ENCODE results near the gene IRF8.

Gene IRF8

DNA sequence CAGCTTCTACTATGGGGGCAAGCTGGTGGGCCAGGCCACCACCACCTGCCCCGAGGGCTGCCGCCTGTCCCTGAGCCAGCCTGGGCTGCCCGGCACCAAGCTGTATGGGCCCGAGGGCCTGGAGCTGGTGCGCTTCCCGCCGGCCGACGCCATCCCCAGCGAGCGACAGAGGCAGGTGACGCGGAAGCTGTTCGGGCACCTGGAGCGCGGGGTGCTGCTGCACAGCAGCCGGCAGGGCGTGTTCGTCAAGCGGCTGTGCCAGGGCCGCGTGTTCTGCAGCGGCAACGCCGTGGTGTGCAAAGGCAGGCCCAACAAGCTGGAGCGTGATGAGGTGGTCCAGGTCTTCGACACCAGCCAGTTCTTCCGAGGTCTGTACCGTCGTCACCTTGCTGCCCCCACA lies 19.5 kb downstream of the IRF8 start:
- Mint-ChIP-seq H3K4me3 (no peak overlapping the region), H3K27ac (no peak overlapping the region), H3K36me3 (peaks cover 6% of the 10 kb centered on the region), H3K4me1 (peaks cover 3% of the 10 kb centered on the region), H3K9me3 (no peaks in the 10 kb centered on the region), H3K27me3 (no peaks in the 10 kb centered on the region)
- CTCF ChIA-PET: no interaction called here
- DNase-seq: no peak

DNA sequence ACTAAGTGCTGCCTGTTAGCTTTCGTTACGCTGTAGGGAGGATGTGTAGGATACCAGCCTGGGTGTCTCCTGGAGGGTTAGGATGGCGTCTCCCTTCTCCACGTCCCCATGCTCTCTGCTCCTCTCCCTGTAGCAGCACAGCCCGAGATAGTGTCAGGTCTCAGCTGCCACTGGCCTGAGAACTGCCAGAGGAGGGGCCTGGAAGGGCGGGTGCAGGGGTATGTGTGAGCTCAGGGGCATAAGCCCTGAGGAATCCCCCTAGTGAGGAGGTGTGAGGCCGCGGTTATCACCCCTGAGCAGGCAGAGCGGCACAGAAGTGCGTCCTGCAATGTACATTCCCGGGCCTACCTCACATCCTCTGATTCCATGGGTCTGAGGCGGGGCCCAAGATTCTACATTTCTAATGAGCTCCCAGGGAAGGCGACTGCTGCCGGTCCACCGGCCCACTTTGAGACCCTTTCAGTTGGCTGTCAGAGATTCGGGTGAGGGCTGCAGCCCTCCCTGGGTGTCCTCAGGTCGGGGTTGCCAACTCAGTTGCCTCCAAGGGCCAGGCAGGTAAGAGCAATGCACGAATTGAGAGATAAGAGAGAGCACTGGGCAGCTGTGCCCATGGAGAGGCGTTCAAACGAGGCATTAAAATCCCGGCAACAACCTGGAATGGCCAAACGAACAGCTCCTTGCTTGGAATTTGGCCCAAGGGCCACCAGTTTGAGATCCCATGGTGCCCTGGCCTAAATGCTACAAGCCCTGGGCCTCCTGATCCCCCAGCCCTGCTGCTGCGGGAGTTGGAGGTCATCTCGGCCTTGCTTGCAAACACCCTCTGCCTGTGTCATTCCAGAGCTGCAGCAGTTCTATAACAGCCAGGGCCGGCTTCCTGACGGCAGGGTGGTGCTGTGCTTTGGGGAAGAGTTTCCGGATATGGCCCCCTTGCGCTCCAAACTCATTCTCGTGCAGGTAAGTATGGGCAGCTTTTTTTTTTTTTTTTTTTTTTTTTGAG lies 20.6 kb downstream of the IRF8 start:
- Mint-ChIP-seq H3K27ac (no peak overlapping the region), H3K36me3 (peaks cover 6% of the 10 kb centered on the region), H3K9me3 (no peaks in the 10 kb centered on the region), H3K4me3 (no peak overlapping the region), H3K4me1 (peaks cover 3% of the 10 kb centered on the region), H3K27me3 (no peaks in the 10 kb centered on the region)
- CTCF ChIA-PET: interaction anchor here (1.2 to 1.4 kb wide), 2 partner anchors 98 to 100 kb away, joined by 3 read pairs; no protein-coding TSS in a partner anchor
- DNase-seq: no peak

DNA sequence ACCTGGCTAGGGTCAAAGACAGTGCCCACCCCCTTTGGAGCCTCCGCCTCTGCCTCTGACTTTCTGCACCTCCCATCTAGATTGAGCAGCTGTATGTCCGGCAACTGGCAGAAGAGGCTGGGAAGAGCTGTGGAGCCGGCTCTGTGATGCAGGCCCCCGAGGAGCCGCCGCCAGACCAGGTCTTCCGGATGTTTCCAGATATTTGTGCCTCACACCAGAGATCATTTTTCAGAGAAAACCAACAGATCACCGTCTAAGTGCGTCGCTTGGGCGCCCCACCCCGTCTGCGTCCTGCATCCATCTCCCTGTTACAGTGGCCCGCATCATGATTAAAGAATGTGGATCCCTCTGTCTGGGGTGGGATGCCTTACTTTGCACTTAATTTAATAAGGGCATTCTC lies 22.1 kb downstream of the IRF8 start:
- Mint-ChIP-seq H3K36me3 (peaks cover 6% of the 10 kb centered on the region), H3K4me3 (no peak overlapping the region), H3K27me3 (peaks cover 3% of the 10 kb centered on the region), H3K9me3 (no peaks in the 10 kb centered on the region), H3K4me1 (peaks cover 3% of the 10 kb centered on the region), H3K27ac (no peak overlapping the region)
- CTCF ChIA-PET: no interaction called here
- no peak for DNase-seq

DNA sequence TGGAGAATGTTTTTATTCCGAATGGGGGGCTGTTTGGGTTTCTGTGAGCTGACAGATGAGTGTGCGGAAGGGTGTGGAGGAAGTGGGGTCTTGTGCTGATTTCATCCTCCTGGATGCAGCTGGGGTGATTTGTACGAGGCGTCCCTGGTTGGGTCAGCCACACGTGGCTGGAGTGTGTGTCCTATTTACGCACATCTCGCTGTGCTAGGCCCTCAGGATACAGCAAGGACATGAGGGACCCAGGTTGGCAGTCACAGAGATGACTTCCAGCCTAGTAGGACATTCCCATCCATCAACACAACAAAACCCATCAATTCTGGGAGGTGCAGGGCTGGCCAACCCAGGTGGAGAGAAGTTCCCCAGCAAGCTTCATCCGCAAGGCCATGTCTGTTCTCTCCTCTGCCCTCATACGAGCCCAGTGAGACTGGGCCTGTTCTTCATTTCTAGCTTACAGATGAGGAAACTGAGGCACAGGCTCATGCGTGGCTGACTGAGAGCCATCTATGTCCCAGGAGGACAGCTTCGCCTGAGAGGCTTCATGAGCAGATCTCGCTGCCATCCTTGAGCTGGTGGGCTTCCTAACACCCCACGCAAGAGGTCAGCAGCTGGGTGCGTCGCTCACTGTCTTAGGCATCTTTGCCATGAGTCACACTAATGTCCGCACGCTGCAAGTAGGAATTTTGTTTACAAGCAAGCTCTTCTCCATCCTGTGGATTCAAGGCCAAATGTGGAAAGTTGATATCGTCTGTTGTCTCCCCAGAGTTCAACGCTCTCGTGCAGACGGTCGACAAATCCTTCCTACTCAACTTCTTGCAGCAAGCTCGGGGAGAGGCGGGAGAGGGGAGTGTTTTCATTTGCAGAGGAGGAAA lies 24.4 kb downstream of the IRF8 start:
- Mint-ChIP-seq H3K9me3 (no peaks in the 10 kb centered on the region), H3K27me3 (peaks cover 11% of the 10 kb centered on the region), H3K4me3 (no peak overlapping the region), H3K27ac (no peak overlapping the region), H3K4me1 (peaks cover 6% of the 10 kb centered on the region), H3K36me3 (peaks cover 6% of the 10 kb centered on the region)
- CTCF ChIA-PET: no interaction called here
- DNase-seq: no peak

DNA sequence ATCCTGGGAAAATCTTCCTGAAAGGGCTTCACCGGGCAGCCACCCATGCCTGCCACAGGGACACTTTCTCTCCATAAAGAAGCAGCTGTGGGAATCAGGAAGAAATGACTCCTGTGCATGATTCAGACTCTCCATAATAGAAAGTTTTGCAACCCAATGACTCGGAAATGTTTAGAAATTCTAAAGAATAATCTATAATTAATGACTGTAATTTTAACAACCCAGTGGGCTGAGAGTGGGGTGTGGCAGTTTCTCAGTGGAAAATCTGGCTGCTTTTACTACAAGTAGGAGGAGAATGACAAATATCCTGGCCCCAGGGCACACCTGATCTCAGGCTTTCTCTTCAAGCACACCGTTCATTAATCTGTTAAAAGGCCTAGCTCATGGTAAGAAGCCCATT lies 25.7 kb downstream of the IRF8 start:
- DNase-seq: no peak
- no peaks in the 10 kb centered on the region for H3K9me3 Mint-ChIP-seq
- H3K4me3 Mint-ChIP-seq: no peak overlapping the region
- CTCF ChIA-PET: interaction anchor here (0.8 kb wide), 1 partner anchor 104 kb away, joined by 3 read pairs; no protein-coding TSS in a partner anchor
- H3K27ac Mint-ChIP-seq: no peak overlapping the region
- H3K27me3 Mint-ChIP-seq: peaks cover 20% of the 10 kb centered on the region
- H3K4me1 Mint-ChIP-seq: peaks cover 7% of the 10 kb centered on the region
- peaks cover 4% of the 10 kb centered on the region for H3K36me3 Mint-ChIP-seq

DNA sequence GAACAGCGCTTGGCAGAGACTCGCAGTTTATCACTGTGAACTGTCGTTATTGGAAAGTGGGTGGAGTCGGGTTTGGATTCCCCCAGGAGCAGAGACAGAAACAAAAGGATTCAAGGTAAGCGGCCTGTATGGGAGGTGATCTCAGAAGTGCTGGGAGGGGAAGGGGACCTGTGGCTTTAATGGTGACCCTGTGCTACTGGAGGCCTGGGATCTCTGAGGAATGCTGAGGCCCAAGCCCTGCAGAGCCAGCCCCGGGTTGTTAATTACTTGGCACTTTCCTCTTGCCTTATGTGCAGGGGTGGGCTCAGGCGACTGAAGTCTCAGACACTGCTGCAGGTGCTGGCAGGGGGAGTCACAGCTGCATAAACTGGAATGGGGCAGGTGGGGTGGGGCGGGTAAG lies 27.4 kb downstream of the IRF8 start:
- Mint-ChIP-seq H3K27ac (no peak overlapping the region), H3K36me3 (no peaks in the 10 kb centered on the region), H3K27me3 (peaks cover 22% of the 10 kb centered on the region), H3K9me3 (no peaks in the 10 kb centered on the region), H3K4me1 (peaks cover 7% of the 10 kb centered on the region), H3K4me3 (no peak overlapping the region)
- no peak for DNase-seq
- CTCF ChIA-PET: no interaction called here

DNA sequence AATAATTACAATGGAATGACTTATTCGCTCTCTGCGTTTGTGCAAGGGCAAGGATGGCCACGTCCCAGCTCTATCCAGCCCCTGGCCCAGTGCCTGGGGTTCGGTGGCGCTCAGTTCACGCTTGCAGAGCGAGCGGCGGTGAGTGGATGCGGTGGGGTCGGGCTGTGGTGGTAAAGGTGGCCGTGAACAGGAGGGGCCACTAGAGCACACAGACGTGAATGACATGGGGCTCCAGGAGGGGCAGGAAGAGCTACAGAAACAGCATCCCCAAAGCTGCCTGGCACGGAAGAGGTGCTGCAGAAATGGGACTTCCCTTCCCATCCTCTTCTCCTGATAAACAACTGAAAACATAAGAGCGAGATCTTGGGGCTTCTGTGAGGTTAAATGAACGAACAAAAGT lies 28.4 kb downstream of the IRF8 start:
- Mint-ChIP-seq H3K27me3 (peaks cover 22% of the 10 kb centered on the region), H3K4me3 (no peak overlapping the region), H3K9me3 (no peaks in the 10 kb centered on the region), H3K36me3 (no peaks in the 10 kb centered on the region), H3K4me1 (peaks cover 7% of the 10 kb centered on the region), H3K27ac (no peak overlapping the region)
- DNase-seq: no peak
- CTCF ChIA-PET: interaction anchor here (1.6 kb wide), 1 partner anchor 15 kb away, joined by 3 read pairs; no protein-coding TSS in a partner anchor

DNA sequence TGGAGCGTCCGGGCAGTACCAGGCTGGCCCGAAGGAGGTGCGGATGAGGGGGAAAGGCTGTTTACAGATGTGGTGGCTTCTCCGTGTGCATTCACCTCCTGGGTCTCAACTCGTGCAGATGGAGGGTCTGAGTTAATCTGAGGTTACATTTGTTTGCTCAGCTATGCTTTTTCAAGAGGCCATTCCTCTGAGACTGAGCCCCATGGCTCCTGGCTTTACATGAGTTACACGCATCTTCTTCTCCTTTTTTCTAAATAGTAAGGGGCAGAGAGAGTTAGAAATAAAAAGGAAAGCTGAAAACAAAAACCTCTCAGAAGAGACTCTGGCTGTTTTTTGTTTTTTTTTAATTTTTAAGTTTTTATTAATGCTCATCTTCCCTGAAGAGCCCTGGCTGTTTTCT lies 29.0 kb downstream of the IRF8 start:
- CTCF ChIA-PET: interaction anchor here (1.6 kb wide), 1 partner anchor 16 kb away, joined by 3 read pairs; no protein-coding TSS in a partner anchor
- DNase-seq: no peak
- H3K36me3 Mint-ChIP-seq: no peaks in the 10 kb centered on the region
- H3K27me3 Mint-ChIP-seq: peaks cover 22% of the 10 kb centered on the region
- H3K4me3 Mint-ChIP-seq: no peak overlapping the region
- H3K9me3 Mint-ChIP-seq: no peaks in the 10 kb centered on the region
- no peak overlapping the region for H3K27ac Mint-ChIP-seq
- H3K4me1 Mint-ChIP-seq: peaks cover 7% of the 10 kb centered on the region

DNA sequence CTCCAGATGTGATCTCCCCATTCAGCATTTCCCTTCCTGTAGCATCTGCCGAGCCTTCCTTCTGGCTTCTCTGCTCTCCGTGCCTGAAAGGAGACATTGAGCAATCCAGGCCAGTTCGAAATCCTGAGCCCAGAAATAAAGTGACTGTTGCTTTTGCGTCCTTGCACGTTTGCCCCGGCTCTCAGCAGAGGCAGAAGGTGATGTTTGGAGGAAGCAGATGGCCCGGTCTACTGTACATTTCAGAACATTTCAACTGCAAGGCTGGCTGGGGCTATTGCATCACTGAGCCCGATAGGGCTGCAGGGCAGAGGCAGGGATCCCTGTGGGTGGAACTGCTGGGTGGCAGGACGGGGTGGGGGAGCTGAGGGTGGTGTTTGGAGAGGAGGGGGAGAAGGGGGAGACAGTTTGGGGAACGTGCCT lies 29.4 kb downstream of the IRF8 start:
- peaks cover 7% of the 10 kb centered on the region for H3K4me1 Mint-ChIP-seq
- H3K36me3 Mint-ChIP-seq: no peaks in the 10 kb centered on the region

DNA sequence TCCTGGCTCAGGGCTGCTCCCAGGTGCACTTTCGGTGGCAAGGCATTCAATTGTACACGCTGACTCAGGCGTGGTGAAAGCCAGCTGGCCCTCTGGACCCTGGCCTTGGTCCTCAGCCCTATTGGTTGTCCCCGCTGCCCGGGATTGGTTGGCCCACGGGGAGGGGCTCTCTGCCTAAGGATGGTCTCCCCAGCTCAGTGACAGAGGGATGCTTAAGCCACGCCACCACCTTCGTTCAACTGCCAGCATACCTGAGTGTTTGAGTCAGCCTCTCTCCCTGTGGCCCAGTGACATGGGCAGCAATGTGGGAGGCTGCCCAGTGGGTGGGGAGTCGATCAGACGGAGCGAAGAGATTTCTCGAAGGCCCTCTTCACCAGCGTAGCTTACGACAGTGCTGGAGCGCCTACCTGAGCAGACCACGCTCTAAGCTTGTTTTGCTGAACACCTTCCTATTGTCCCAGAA lies 30.3 kb downstream of the IRF8 start:
- CTCF ChIA-PET: no interaction called here
- H3K27ac Mint-ChIP-seq: no peak overlapping the region
- H3K4me3 Mint-ChIP-seq: no peak overlapping the region
- H3K9me3 Mint-ChIP-seq: no peaks in the 10 kb centered on the region
- H3K4me1 Mint-ChIP-seq: peaks cover 13% of the 10 kb centered on the region
- DNase-seq: no peak
- no peaks in the 10 kb centered on the region for H3K36me3 Mint-ChIP-seq
- peaks cover 27% of the 10 kb centered on the region for H3K27me3 Mint-ChIP-seq

More for the DNA sequence above, 29.4 kb downstream of the IRF8 start:
- DNase-seq: no peak
- Mint-ChIP-seq H3K4me3 (no peak overlapping the region), H3K9me3 (no peaks in the 10 kb centered on the region), H3K27ac (no peak overlapping the region), H3K27me3 (peaks cover 22% of the 10 kb centered on the region)
- CTCF ChIA-PET: interaction anchor here (1.6 kb wide), 1 partner anchor 16 kb away, joined by 3 read pairs; no protein-coding TSS in a partner anchor

DNA sequence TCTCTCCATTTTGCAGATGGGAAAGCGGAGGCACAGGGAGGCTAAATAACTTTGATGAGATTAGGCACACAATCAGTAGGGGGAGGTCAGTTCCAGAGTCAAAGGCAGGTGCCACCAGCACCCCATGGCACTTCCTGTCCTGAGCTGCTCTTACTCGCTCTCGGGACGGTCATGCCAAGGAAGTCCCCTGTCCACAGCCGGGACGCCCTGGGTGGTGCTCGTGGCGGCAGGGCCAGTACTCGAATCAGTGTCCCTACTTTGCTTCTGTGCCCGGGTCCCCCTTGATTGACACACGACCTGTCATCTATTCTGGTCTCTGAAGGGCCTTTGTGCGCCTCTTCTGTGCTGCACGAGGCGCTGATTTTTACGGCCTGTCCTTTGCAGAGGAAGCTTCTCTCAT lies 31.3 kb downstream of the IRF8 start:
- no peak overlapping the region for H3K27ac Mint-ChIP-seq

DNA sequence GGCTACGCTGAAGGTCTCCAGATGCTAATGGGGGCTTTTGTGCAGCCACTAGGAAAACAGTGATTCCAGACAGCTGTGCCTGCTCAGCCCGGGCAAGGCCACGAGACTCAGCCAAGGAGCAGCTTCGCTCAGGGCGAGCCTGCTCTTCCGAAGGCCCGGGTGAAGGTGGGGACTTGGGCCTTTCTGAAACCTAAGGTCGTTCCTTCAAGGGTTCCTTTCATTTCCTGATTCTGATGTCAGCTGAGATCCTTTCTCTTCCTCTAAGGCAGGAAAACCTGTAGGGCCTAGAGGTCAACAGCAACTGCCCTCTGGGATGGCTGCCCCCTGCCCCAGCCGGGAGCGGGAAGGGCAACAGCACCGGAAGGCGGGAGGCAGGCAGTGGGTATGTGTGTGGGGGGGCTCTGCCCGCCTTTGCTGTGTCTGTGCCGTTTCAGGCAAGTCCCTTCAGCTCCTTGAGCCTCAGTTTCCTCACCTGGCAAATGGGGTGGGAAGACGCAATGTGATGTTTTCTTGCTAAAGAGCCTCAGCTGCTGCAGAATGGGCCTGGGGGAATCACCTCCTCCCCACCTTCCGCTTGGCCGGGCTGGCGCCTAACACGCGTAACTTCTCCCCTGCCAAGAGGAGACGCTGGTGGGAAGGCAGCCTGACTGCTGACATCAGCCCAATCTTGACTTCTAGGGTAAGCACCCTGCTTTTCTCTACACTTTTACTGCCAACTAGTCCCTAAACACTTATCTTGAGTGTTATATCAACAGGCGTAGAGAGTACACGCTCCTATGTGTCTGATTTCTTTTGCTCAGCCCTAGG lies 32.8 kb downstream of the IRF8 start:
- H3K27ac Mint-ChIP-seq: no peak overlapping the region
- peaks cover 31% of the 10 kb centered on the region for H3K27me3 Mint-ChIP-seq
- H3K4me1 Mint-ChIP-seq: peaks cover 34% of the 10 kb centered on the region
- CTCF ChIA-PET: interaction anchor here (1.2 kb wide), 1 partner anchor 17 kb away, joined by 3 read pairs; no protein-coding TSS in a partner anchor
- no peaks in the 10 kb centered on the region for H3K36me3 Mint-ChIP-seq
- no peak for DNase-seq
- H3K9me3 Mint-ChIP-seq: no peaks in the 10 kb centered on the region
- no peak overlapping the region for H3K4me3 Mint-ChIP-seq

More for the DNA sequence above, 31.3 kb downstream of the IRF8 start:
- H3K27me3 Mint-ChIP-seq: peaks cover 30% of the 10 kb centered on the region
- no peaks in the 10 kb centered on the region for H3K9me3 Mint-ChIP-seq
- no peak for DNase-seq
- H3K4me3 Mint-ChIP-seq: no peak overlapping the region
- H3K4me1 Mint-ChIP-seq: peaks cover 19% of the 10 kb centered on the region
- CTCF ChIA-PET: interaction anchor here (0.5 to 1.2 kb wide), 2 partner anchors 109 to 386 kb away, joined by 3 read pairs; no protein-coding TSS in a partner anchor
- H3K36me3 Mint-ChIP-seq: no peaks in the 10 kb centered on the region

DNA sequence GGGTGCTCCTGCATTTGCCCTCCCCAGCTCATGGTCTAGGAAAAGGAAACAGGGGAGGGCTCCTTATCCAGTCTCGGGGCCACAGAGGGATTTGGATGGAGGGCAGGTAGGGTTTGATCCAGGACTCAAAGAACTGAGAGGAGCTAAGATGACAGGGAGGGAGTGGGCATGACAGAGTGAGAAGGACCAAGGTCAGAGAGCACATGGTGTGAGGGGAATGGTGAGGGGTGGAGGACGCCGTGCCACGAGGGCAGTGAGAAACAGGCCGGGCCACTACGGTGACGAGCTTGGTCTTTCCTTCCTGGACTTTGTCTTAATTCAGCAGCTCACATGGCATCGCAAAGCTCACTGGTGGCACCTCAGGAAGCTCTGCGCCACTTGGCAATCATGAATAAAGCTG lies 35.2 kb downstream of the IRF8 start:
- no peak overlapping the region for H3K4me3 Mint-ChIP-seq
- H3K9me3 Mint-ChIP-seq: no peaks in the 10 kb centered on the region
- H3K27me3 Mint-ChIP-seq: peaks cover 31% of the 10 kb centered on the region
- no peaks in the 10 kb centered on the region for H3K36me3 Mint-ChIP-seq
- CTCF ChIA-PET: interaction anchor here (0.9 to 1.7 kb wide), 2 partner anchors 31 to 113 kb away, joined by 3 to 5 read pairs; no protein-coding TSS in a partner anchor
- DNase-seq: no peak
- no peak overlapping the region for H3K27ac Mint-ChIP-seq
- H3K4me1 Mint-ChIP-seq: peaks cover 34% of the 10 kb centered on the region

Data from activated naive CD4-positive, alpha-beta T cell treated with anti-CD3 and anti-CD28 coated beads, Interleukin-2, amount 10 ng/mL, durations not matched to agents 7 days and 5 days (primary cell).